Stimulated activated naive B cell treated with anti-CD40 and anti-IgM and Interleukin-4, amounts not matched to agents 10 μg/mL and 1 μg/mL and 100 μg/mL, for 72 hours (primary cell): ENCODE measurements around the gene PARVA.

ENCODE experiments used
- ATAC-seq, 2 donors: fragments of 150-1000 bp; cut with Tn5 transposase; replicated peaks; 2 replicates each; pipeline ENCODE4 v1.10.0; 2021; ENCODE audit warnings: moderate library complexity in 1 of 2
- DNase-seq: peaks from one replicate; pipeline ENCODE4 v3.0.0; 2021
- H3K27ac Mint-ChIP-seq: one replicate; pipeline ENCODE4 v1.8.0; 2022; ENCODE audit warnings: mild to moderate bottlenecking, mixed read lengths
- H3K27me3 Mint-ChIP-seq, 2 donors: one replicate each; pipeline ENCODE4 v1.8.0; 2022; ENCODE audit warnings: mixed read lengths in 2 of 2
- H3K36me3 Mint-ChIP-seq, 2 donors: one replicate each; pipeline ENCODE4 v1.8.0; 2022; ENCODE audit warnings: mixed read lengths in 2 of 2, mild to moderate bottlenecking in 1 of 2
- H3K4me1 Mint-ChIP-seq, 2 donors: one replicate each; pipeline ENCODE4 v1.8.0; 2022; ENCODE audit warnings: mixed read lengths in 2 of 2, mild to moderate bottlenecking in 1 of 2
- H3K4me3 Mint-ChIP-seq, 2 donors: one replicate each; pipeline ENCODE4 v1.8.0; 2022; ENCODE audit warnings: mild to moderate bottlenecking in 2 of 2, mixed read lengths in 2 of 2, moderate library complexity in 1 of 2
- H3K9me3 Mint-ChIP-seq, 2 donors: one replicate each; pipeline ENCODE4 v1.8.0; 2022; ENCODE audit warnings: mixed read lengths in 2 of 2, mild to moderate bottlenecking in 1 of 2

PARVA gene

GRCh38 chr11:12388173-12388572 lies 10.8 kb downstream of the PARVA start:
- Mint-ChIP-seq H3K36me3 (no peaks in the 10 kb centered on the region), H3K4me1 (no peaks in the 10 kb centered on the region), H3K4me3 (no peak overlapping the region), H3K27ac (no peak overlapping the region), H3K27me3 (peaks cover 11 to 12% of the 10 kb centered on the region in 2 donors), H3K9me3 (peaks cover 0 to 6% of the 10 kb centered on the region in 2 donors)
- DNase-seq (no peak), ATAC-seq (no peak)

- Mint-ChIP-seq H3K4me3 (no peak overlapping the region), H3K4me1 (no peaks in the 10 kb centered on the region), H3K36me3 (no peaks in the 10 kb centered on the region), H3K9me3 (peaks cover 3 to 6% of the 10 kb centered on the region in 2 donors), H3K27me3 (peaks cover 11 to 12% of the 10 kb centered on the region in 2 donors), H3K27ac (no peak overlapping the region)
- ATAC-seq (no peak), DNase-seq (no peak)
These were observed 11.7 kb downstream of the PARVA start for GRCh38 chr11:12388939-12389670.

- peaks cover 11 to 12% of the 10 kb centered on the region in 2 donors for H3K27me3 Mint-ChIP-seq
- no peaks in the 10 kb centered on the region for H3K36me3 Mint-ChIP-seq
- H3K4me3 Mint-ChIP-seq: no peak overlapping the region
- H3K27ac Mint-ChIP-seq: no peak overlapping the region
- DNase-seq: no peak
- ATAC-seq: no peak
- H3K9me3 Mint-ChIP-seq: peaks cover 2 to 3% of the 10 kb centered on the region in 2 donors
- H3K4me1 Mint-ChIP-seq: no peaks in the 10 kb centered on the region
These were observed 12.6 kb downstream of the PARVA start for GRCh38 chr11:12389676-12390657.

- Mint-ChIP-seq H3K27ac (no peak overlapping the region), H3K27me3 (peaks cover 11 to 12% of the 10 kb centered on the region in 2 donors), H3K9me3 (peaks cover 2 to 3% of the 10 kb centered on the region in 2 donors), H3K4me3 (no peak overlapping the region), H3K36me3 (no peaks in the 10 kb centered on the region), H3K4me1 (no peaks in the 10 kb centered on the region)
- DNase-seq (no peak), ATAC-seq (no peak)
These were observed 13.3 kb downstream of the PARVA start for GRCh38 chr11:12390687-12391110.

GRCh38 chr11:12392672-12393071 lies 15.3 kb downstream of the PARVA start:
- ATAC-seq (no peak), DNase-seq (no peak)
- peaks cover 2 to 7% of the 10 kb centered on the region in 2 donors for H3K9me3 Mint-ChIP-seq
- H3K36me3 Mint-ChIP-seq: no peaks in the 10 kb centered on the region
- no peaks in the 10 kb centered on the region for H3K4me1 Mint-ChIP-seq
- no peak overlapping the region for H3K4me3 Mint-ChIP-seq
- H3K27me3 Mint-ChIP-seq: peaks cover 0 to 8% of the 10 kb centered on the region in 2 donors
- H3K27ac Mint-ChIP-seq: no peak overlapping the region

- Mint-ChIP-seq H3K9me3 (peaks cover 2 to 7% of the 10 kb centered on the region in 2 donors), H3K36me3 (no peaks in the 10 kb centered on the region), H3K4me3 (no peak overlapping the region), H3K27me3 (peaks cover 0 to 8% of the 10 kb centered on the region in 2 donors), H3K27ac (no peak overlapping the region), H3K4me1 (no peaks in the 10 kb centered on the region)
- DNase-seq (no peak), ATAC-seq (no peak)
These were observed 16.3 kb downstream of the PARVA start for GRCh38 chr11:12393691-12394090.

GRCh38 chr11:12394601-12395000 lies 17.2 kb downstream of the PARVA start:
- DNase-seq (no peak), ATAC-seq (no peak)
- Mint-ChIP-seq H3K27ac (no peak overlapping the region), H3K9me3 (peaks cover 2 to 7% of the 10 kb centered on the region in 2 donors), H3K4me3 (no peak overlapping the region), H3K36me3 (no peaks in the 10 kb centered on the region), H3K4me1 (no peaks in the 10 kb centered on the region), H3K27me3 (peaks cover 0 to 8% of the 10 kb centered on the region in 2 donors)

GRCh38 chr11:12395333-12395732 lies 18.0 kb downstream of the PARVA start:
- Mint-ChIP-seq H3K27me3 (peaks cover 0 to 8% of the 10 kb centered on the region in 2 donors), H3K4me3 (no peak overlapping the region), H3K9me3 (peaks cover 2 to 7% of the 10 kb centered on the region in 2 donors), H3K4me1 (no peaks in the 10 kb centered on the region), H3K36me3 (no peaks in the 10 kb centered on the region), H3K27ac (no peak overlapping the region)
- no peak for DNase-seq
- ATAC-seq: no peak

- Mint-ChIP-seq H3K27me3 (no peaks in the 10 kb centered on the region), H3K9me3 (peaks cover 2 to 7% of the 10 kb centered on the region in 2 donors), H3K36me3 (no peaks in the 10 kb centered on the region), H3K4me3 (no peak overlapping the region), H3K4me1 (no peaks in the 10 kb centered on the region), H3K27ac (no peak overlapping the region)
- DNase-seq (no peak), ATAC-seq (no peak)
These were observed 20.6 kb downstream of the PARVA start for GRCh38 chr11:12397931-12398334.

GRCh38 chr11:12399355-12399754 lies 22.0 kb downstream of the PARVA start:
- Mint-ChIP-seq H3K27ac (no peak overlapping the region), H3K4me3 (no peak overlapping the region)
- no peak for ATAC-seq

GRCh38 chr11:12402025-12402424 lies 24.7 kb downstream of the PARVA start:
- ATAC-seq (no peak), DNase-seq (no peak)
- H3K4me1 Mint-ChIP-seq: no peaks in the 10 kb centered on the region
- no peaks in the 10 kb centered on the region for H3K9me3 Mint-ChIP-seq
- H3K27ac Mint-ChIP-seq: no peak overlapping the region
- H3K4me3 Mint-ChIP-seq: no peak overlapping the region
- no peaks in the 10 kb centered on the region for H3K27me3 Mint-ChIP-seq
- no peaks in the 10 kb centered on the region for H3K36me3 Mint-ChIP-seq

More at GRCh38 chr11:12399355-12399754, 22.0 kb downstream of the PARVA start:
- H3K9me3 Mint-ChIP-seq: peaks cover 0 to 4% of the 10 kb centered on the region in 2 donors
- no peak for DNase-seq
- H3K27me3 Mint-ChIP-seq: no peaks in the 10 kb centered on the region
- H3K36me3 Mint-ChIP-seq: no peaks in the 10 kb centered on the region
- H3K4me1 Mint-ChIP-seq: no peaks in the 10 kb centered on the region

GRCh38 chr11:12402691-12403120 lies 25.3 kb downstream of the PARVA start:
- H3K9me3 Mint-ChIP-seq: no peaks in the 10 kb centered on the region
- peaks cover 0 to 5% of the 10 kb centered on the region in 2 donors for H3K27me3 Mint-ChIP-seq
- H3K4me3 Mint-ChIP-seq: no peak overlapping the region
- no peak for DNase-seq
- H3K4me1 Mint-ChIP-seq: no peaks in the 10 kb centered on the region
- no peaks in the 10 kb centered on the region for H3K36me3 Mint-ChIP-seq
- no peak overlapping the region for H3K27ac Mint-ChIP-seq
- no peak for ATAC-seq

GRCh38 chr11:12403122-12403996 lies 26.0 kb downstream of the PARVA start:
- DNase-seq: no peak
- no peaks in the 10 kb centered on the region for H3K9me3 Mint-ChIP-seq
- no peak overlapping the region for H3K27ac Mint-ChIP-seq

GRCh38 chr11:12403997-12404350 lies 26.6 kb downstream of the PARVA start:
- H3K27me3 Mint-ChIP-seq: peaks cover 0 to 10% of the 10 kb centered on the region in 2 donors
- no peaks in the 10 kb centered on the region for H3K9me3 Mint-ChIP-seq
- no peaks in the 10 kb centered on the region for H3K36me3 Mint-ChIP-seq
- H3K4me1 Mint-ChIP-seq: no peaks in the 10 kb centered on the region
- H3K4me3 Mint-ChIP-seq: no peak overlapping the region
- DNase-seq (no peak), ATAC-seq (no peak)
- no peak overlapping the region for H3K27ac Mint-ChIP-seq

More at GRCh38 chr11:12403122-12403996, 26.0 kb downstream of the PARVA start:
- Mint-ChIP-seq H3K27me3 (peaks cover 0 to 10% of the 10 kb centered on the region in 2 donors), H3K36me3 (no peaks in the 10 kb centered on the region), H3K4me1 (no peaks in the 10 kb centered on the region), H3K4me3 (no peak overlapping the region)
- no peak for ATAC-seq
